Left hindlimb (tissue), 1 donor: ENCODE results near the gene H1-8.

Experiments used
- DNase-seq: peaks from one replicate; pipeline ENCODE4 v3.0.0-alpha.2; 2018

The H1-8 gene

DNA sequence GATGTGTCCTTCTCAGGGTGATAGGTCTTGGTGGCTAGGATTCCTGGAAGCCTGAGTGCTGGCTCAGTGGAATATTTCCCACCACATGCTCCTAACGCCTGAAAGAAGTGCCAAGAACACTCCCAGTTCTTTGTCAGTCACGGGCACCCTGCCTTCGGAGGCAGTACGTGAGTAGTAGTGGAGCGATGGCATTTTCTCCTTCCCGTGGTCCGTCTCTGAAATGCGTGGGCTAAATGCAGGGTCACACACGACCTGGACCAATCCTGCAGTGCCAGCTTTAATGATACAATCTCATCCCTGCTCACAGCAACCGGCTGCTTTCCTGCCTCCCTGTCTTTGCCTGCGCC is 14.5 kb downstream of the H1-8 start:
- peak; percentile 71 for DNase-seq

DNA sequence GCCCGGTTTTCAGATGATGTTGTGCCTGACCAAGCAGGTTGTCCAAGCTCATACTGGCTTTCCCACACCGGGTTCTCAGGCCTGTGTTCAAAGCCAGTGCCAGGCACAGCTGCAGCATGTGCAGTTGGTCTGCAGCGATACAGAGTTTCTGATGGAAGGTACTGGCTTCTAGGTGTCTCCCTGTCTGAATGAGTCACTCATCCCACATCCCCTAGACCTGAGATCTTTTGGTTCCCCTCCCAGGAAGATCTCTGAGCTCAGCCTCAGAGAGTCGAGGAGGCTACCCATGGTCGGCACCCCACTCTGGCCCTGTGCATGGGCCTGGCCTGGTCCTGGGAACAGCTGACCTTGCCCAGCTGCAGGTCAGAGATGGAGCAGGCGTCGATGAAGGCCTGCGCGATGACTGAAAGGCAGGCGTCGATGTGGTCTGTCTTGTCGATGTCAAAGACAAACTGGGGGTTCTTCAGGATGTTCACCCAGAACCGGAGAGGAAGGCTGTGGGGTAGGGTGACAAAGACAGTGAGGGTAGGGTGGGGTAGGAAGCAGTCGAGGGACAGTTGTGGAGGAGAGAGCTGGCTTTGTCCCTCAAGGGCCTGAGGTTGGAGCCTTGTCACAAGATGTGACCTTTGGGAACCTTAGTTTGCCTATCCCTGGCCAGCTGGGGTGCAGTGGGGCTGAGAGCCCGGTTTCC is 15.3 kb downstream of the H1-8 start:
- DNase-seq, result no peak

DNA sequence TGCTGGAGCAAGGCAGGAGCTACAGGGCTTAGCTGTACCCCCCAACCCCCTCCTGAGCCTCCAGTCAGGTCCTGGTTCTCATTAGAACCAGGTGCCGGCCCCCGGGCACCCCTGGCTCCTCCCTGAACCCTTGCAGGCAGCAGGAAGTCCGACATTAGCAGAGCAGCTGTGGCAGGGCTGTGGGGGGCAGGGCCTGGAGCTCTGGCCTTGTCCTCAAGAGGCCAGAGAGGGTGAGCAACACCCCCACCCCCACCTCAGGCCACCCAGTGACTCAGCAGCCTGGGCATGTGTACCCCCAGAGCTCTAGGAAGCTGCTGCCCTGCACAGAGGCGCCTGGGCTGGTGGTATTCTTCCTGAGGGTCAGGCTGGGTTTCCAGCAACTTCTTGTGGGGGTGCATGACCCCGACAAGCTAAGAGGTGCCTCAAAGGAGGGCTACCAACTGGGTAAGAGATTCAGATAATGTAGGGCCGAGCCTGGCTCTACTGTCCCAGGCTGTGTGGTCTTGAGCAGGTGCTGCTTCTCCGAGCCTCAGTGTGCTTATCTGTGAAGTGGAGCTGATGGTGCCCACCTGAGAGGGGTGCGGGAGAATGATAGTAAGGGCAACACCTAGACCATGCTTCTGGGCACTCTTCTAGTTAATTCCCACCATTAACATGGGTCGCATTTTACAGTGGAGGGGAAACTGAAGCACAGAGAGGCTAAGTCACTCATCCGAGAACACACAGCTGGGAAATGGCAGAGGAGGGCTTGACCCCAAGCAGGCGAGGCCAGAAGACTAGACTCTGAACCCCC is 16.0 kb downstream of the H1-8 start:
- DNase-seq, result no peak

DNA sequence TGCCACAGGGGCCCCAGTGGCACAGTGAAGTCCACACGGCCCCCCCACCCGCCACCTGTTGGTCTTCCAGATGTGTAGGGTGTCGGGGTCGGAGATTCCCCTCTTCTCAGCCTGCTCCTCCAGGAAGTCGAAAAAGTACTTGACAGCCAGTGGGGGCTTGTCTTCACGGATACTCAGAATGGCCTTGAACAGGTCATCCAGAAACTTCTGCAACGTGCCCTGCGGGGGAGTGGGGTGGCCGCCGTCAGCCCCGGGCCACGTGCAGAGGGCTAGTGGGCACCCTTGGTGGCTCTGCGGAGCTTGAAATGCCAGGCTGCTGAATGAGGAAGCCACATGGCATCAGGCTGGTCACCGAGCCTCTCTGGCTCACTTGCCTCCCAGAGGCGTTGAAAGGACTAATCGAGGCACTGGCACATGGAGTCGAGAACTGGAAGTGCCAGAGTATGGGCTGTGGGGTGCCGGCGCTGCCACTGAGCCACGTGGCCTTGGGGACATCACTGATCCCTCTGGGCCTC is 16.6 kb downstream of the H1-8 start:
- DNase-seq, result no peak

DNA sequence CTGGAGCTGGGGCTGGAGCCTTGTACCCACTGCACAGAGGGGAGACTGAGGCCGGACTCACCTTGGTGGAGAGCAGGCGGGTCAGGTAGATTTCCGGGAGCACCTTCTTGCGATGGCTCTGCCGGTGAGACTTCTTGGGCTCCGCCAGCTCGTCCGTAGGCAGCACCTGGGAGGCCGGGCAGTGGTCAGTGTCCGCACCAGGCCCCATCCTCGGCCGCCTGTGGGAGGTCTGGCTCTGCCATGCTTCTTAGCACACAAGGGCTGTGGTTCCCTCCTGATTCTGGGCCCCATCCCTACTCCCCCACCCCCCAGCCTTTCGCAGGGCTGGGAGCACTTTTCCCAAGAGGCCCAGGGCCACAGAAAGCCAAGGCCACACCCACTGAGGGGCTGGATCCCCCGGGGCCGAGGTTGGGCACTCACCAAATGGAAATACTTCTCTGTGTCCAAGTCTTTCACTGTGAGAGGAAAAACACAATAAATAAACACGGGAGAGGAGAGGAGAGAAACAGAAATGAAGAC is 17.4 kb downstream of the H1-8 start:
- DNase-seq, result peak; percentile 66

DNA sequence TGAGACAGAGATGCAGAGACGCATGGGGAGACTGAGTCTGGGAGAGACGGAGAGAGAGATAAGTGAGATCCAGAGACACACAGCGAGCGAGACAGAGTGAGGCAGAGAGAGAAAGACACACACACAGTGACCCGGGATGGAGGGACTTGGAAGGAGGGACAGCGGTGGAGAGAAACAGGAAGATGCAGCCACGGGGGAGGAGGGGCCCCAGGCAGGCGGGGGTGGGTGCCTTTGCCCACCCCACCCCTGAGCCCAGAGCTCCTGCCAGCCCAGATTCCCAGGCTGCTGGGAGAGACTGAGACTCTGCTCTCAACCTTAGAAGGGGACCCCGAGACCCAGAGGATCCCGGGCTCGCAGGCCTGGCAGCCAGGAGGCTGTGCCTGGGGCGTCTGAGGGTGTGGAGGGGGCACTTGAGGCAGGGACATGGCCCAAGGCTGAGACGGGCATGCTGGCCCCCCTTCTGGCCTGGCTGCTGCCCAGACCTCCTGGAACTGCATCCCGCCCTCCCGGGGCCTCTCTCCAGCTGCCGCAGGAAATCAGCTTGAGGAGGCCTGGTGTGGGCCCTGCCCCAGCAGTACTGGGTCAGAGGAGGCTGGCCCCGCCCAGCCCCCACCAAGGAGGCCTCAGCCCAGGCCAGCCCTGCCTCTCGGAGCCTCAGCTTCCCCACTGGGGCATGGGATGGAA is 18.1 kb downstream of the H1-8 start:
- DNase-seq, result peak; percentile 92

DNA sequence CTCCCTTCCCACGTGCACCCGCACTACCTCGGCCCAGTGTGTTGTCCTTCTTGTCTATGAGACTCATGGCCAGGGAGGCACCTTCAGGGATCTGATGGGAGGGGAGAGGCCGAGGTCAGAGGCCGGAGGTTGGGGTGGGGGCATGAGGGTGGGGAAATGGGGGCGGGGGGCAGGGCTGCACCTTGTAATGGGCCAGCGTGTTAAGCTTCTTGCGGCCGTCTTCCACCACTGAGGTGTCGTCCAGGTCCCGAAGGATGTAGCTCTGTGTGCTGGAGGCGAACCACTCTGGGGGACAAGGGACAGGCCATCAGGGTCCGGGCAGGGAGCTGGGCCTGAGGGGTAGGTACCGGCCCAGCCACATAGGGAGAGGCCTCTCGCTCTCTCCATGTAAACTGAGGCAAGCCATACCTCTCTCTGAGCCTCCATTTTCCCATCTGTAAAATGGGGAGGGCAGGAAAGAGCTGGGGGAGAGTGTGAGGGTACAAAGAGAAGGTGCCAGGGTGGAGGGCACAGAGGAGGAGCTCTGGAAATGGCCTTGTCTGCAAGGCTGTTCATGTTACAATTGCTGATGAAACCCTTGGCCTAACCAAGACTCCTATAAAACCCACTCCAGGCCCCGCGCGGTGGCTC is 18.8 kb downstream of the H1-8 start:
- DNase-seq, result no peak

DNA sequence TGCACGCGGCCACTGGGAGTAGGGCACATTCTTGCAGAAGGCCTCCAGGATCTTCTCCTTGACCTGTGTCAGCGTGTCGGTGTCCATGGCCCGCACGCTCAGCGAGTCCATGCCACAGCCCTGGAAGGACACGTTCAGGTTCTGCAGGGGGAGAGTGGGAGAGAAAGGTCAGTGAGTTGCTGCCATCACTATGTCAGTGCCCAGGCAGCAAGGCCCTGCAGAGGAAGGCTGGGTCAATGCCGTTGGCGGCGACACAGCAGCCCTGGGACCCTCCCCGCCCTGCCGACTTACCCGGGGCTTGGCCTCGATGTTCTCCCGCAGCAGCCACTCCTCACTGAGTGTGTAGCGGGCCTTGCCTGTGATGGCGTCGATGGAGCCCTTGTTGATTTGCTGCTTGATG is 19.8 kb downstream of the H1-8 start:
- no peak for DNase-seq

DNA sequence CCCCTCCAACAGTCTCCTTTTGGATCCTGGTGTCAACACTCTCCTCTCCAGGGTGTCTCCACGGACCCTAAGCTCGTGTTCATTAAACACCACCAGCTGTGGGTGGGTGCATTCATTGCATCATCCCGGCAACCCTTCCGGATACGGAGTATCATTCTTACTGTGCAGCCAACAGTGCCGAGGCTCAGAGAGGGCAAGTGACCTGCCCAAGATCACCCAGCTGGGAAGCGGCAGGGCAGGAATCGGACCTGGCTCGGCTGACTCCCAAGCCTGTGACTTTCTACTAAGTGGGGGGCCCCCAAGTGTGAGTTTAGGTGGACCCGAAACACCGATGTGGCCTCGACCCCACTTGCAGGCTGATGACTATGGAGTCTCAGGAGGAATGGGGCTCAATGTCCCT is 20.4 kb downstream of the H1-8 start:
- no peak for DNase-seq

DNA sequence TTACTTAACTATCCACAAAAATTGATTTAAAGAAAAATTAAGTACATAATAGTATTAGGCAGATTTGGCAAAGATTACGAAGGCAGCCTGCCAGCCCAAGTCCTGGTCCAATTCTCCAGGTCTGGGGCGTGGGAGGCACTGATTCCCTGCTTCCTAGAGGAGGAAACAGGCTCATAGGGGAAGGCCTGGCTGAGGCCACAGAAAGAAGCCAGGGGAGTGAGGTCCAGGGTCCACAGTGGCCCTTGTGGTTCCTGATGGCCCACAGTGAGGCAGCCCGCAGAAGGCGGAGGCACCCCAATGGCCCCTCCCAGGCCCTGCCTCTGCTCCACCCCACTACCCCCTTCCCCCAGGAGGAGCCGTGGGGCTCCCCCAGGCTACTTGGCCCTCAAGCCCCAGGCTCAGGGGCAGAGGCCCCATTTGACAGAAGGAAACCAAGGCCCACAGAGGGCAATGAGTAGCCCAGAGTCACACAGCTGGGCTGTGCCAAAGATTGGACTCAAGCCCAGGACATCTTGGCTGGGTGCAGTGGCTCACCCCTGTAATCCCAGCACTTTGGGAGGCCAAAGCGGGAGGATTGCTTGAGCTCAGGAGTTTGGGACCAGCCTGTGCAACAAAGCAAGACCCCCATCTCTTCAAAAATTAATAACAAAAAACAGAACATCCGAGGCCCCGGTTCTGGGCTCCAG is 21.0 kb downstream of the H1-8 start:
- no peak for DNase-seq

DNA sequence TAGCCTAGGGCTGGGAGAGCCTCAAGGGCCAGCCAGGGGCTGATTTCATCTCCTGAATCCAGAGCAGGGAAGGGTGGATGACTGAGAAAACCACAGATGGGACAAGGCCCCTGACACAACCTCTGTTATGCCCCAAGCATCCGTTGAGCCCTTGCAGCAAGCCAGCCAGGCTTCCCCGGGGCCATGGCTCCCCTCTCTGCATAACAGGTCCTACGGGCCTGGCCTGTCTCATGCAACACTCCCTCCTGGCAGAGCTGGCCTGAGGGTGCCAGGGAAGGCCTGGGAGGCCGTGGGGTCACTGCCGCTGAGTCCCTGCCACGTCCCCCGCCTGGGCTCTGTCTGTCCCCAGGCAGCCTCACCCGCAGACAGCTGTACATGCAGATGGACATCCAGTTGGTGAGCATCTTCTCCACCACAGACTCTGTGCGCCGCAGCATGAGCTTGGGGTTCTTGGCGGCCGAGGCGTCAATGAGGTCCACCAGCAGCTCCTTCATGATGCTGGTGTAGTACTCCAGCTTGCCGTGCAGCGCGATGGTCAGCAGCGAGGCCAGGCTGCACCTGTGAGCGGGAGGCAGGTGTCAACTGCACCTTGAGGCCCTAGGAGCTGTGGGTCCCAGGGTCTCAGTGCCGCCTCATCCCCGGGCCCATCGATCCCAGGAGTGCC is 22.1 kb downstream of the H1-8 start:
- DNase-seq, result no peak

DNA sequence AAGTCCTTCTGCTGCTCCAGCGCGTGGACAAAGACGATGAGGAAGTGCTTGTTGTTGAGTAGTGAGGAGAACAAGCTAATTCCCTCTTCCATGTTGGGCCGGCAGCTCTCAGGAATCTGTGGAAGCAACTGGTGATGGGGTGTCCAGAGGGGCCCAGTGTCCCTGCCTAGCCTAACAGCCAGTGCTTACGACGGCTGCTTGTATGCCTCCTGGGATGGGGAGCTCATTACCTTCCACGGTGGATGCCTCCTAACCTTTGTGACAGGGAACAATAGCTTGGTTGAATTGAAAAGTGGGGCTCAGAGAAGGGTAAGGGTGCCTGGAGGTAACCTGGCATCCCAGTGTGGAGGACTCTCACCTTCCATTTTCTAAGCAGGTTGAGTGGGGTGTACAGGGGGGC is 22.9 kb downstream of the H1-8 start:
- DNase-seq, result no peak

DNA sequence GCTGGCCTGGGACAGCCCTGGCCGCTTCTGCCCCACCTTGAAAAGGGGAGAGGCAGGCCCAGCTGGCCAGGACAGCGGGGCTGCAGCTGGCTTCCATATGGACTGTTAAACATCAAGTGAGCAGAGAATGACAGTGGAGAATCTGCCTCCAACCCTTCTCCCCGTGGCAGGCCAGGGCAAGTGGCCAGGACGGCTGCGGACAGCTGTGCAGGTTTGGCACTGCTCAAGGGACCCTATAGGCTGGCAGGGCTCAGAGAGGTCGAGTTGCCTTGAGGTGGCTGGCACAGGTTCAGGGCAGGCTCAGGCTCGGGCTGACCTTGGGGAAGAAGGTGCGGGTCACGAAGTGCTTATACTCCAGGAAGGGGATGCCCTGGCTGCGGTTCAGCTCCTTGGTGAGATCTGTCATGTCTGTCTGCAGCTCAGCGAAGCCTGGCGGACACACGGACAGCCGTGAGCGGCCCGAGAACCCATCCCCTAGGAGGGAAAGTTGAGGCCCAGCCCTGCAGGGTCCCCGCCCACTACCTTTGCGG is 24.3 kb downstream of the H1-8 start:
- DNase-seq, result peak; percentile 75

DNA sequence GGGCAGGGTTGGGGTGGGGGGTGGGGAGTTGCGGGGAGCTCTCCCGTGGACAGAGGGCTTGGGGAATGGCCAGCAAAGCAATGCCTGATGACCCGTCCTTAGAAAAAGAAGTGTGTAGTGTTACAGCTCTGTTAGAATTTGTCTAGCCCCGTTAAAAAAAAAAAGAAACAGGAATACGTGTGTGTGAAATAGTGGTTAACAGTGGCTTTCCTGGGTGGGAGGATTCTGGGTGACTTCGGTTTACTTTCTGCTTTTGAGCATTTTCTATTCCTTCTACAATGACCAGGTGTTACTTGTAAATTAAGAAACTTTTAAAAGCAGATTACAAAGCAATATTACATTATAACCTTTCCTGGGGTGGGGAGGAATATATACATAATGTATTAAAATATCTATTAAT is 25.0 kb downstream of the H1-8 start:
- no peak for DNase-seq

DNA sequence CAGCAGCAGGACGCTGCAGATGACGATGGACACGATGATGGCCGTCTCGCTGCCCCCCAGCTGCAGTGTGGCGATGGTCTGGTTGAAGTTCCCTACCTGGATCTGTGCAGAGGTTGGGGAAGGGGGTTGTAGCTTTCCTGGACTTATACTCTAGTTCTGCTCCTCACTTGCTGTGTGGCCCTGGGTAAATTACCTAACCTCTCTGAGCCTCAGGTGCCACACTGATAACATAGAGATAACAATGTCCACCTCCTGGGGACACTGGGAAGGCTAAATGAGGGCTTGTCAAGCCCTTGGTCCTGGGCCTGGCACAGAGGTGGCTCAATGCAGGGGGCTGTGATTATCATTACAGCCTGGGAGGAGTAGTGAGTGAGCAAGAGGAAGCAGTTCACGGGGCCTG is 26.9 kb downstream of the H1-8 start:
- no peak for DNase-seq

DNA sequence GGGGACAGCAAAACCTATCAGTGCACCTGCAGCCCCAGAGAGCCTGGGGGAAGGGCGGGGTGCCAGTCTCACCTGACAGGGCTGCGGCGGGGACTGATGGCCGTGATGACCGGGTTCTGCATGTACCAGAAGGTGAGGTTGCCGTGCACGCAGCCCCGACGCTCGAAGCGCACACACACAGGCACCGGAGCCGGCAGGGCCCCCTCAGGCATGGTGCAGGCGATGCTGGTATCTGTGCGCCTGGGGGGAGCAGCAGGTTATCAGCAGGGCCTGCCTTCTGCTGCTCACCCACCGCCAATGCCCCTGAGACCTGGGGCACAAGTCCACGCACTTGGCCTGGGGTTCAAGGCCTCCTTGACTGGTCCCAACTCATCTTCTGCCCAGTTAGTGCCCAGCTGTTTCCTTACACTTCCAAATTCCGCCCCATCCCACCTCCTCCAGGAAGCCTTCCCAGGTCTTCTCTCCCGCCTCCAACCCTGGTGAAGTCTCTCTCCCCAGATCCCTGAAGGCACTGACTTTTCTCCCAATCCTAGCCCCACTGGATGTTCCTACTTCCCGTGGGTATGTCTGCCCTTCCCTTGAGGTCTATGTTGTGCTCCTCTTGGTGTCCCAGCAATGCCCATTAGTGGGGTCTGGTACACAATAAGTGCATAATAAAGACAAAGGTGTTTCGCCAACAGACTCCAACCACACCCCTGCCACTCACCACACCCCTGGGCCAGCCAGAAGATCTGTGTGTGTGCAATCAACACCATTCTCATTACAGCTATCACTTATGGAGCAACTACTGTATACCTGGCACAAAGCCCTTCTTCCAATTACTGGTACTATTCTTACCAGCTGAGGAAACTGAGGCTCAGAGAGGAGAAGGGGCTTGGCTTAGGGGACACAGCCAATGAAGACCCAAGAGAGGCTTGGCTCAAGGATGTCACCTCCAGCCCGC is 28.9 kb downstream of the H1-8 start:
- DNase-seq, result no peak

DNA sequence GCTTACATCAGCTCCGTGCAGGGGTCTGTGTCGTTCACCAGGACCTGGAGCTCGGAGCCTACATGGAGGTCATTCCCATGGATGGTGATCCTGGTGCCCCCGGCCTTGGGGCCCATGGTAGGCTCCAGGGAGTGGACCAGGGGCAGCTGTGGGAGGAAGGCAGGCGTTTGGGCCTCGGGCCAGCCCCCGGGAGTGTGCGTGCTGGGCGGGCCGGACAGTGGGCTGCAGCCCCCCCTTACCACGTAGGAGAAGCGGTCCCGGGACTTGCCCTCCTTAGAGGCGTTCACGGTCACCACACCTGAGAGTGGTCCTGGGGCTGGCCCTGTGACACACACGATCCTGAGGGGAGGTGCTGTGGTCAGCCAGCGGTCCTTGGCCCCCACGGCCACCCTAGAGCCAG is 29.6 kb downstream of the H1-8 start:
- no peak for DNase-seq

DNA sequence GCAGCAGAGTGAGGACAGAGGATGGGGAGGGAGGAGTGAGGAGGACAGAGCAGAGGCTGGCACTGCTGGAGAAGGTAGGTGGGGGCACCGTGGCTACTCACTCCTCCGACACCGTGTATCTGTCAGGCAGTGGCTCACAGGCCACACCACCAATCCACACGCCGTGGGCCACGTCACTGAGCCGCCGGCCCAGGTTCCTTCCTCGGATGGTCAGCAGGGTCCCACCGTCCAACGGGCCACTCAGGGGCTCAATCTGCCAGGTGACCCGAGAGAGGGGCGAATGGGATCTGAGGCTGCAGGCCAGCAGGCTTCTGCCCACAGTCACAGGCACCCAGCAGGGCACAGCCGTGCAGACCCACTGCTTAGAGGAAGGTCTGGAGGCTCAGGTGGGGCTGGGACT is 30.5 kb downstream of the H1-8 start:
- DNase-seq, result no peak

DNA sequence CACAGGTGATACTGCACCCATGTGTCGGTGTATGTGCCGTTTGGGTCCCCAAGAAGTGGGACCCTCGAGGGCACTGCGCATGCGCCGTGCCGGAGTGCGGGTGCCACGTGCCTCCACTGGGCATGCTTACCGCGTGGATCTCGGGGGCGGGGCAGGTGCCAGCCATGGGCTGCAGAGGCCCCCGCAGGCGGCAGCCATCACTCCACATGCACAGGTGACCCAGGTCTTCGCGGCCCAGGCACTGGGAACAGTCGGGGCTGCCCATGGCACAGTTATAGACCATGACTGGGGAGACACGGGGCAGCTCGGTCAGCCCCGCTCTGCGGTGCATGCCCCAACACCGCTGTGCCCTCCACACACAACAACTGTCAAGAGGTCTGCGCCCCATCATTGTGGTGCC is 31.2 kb downstream of the H1-8 start:
- DNase-seq, result no peak

DNA sequence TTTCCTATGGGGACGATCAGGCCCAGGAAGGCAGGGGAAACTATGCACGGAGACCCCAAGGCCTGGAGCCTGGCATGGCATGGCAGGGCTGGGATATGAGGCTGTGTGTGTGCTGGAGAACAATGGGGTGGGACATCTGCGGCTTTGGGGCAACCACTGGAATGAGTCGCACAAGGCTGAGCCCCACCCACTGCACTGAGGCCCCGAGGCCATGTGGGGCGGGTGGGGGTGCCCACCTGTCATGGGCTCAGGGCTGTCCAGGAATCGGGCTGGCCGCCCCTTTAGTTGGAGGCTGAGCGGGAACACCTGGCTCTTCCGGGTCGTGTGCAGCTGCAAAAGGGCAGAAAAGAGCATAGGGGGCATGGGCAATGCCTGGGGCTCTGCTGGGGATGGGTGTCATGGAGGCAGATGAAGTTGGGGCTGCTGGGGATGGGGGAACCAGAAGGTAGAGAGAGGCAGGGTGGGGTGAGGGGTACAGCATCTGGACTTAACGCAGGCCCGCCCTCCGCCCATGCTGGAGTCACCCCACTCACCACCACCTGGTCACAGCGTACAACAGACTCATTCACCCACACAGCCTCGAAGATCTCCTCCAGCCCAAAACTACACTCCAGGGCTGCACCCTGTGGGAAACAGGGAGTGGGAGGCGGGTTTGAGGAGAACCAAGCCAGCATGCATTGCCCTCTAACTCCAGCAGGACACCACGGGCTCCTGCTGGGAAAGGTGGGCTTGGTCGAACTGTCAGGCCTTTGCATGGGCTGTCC is 32.4 kb downstream of the H1-8 start:
- DNase-seq, result no peak
